NCI-H748 treated with DMSO at 0.1 percent for 48 hours (cell line): ENCODE data around the gene PMS1.
"Not testable (repeated sequence)": the region's sequence is repeated elsewhere in the genome, so short reads cannot be mapped to it uniquely, and the experiment has no call there.

Source experiments
- DNase-seq: peaks from one replicate; lab custom pipeline; 2025; lab: John Stamatoyannopoulos, UW

Gene PMS1

DNA sequence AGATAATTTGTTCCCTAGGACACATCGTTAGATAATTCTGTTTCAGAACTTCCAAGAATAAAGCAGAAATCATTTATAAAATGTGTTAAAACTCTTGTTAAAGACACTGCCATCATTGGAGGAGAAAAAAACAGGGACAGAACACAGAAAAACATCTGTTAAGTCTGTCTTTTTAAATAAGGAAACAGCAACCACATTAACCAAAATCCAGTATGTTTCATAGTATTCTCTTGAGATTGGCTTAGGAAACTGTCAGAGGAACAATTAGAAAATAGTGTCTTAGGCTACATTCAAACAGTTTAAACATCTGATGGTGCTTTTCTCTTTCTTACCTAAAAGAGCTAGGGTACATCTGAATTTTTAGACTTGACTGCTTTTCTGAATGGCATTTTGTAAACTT lies 81.6 kb downstream of the PMS1 start:
- DNase-seq, result no peak

DNA sequence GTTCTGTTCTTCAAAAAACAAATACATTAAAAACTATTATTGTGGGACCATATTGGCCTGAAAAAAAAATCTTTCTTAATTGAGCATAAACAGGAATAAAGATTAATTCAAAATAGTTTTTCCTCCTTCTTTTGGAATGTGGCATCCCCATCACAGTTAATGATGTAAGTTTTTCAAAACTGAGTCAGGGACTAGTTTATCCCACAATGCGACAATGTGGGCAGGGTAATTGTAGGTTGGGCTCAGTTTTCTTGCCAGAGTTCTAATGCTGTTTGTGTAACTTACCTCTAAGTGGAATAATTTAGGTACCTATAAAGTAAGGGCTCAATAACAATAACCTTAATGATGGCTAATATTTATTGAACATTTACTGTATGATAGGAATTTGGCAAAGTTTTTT lies 82.0 kb downstream of the PMS1 start:
- no peak for DNase-seq

DNA sequence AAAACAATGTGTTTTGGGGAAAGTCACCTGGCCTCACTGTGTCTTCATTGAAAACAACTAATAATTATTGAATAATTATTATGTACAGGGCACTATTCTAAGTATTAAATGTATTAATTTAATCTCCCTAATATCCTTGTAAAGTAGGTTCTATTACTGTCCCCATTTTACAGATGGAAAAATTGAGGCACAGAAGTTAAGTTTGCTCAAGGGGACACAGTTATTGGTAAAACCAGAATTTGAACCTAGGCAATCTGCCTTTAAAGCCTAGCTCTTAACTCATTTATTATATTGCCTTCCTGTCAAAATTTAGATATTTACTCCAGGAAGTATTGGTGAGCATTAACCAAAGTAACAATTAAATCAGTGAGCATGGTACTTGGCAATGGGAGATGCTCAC lies 84.6 kb downstream of the PMS1 start:
- DNase-seq, result no peak

DNA sequence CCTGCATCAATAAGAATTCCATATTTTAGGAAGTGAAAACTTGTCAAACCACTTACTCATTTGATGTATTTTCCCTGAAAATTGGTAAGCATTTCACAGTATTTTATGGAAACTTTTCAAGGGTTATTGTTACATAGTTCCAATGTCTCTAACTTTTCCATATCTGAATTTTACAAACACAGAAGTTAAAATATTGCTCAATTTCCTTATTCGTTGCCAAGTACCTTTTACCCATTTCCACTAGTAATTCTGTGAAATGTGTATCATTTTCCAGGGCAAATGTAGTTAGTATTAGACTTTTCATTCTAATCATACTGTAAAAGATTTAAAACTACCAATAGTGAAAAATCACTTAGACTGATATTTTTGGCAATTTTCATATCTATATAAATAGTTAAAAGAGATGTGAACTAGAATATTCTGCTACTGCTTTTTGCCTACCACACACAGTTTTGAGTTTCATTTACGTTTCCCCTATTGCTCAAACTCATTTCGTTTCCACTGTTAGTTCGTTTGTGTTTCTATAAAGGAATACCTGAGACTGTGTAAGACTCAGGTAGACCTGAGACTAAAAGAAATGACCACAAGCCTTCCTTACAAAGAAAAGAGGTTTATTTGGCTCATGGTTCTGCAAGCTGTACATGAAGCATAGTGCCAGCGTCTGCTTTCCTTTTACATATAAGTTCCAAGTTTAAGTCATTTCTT lies 86.3 kb downstream of the PMS1 start:
- DNase-seq, result no peak

DNA sequence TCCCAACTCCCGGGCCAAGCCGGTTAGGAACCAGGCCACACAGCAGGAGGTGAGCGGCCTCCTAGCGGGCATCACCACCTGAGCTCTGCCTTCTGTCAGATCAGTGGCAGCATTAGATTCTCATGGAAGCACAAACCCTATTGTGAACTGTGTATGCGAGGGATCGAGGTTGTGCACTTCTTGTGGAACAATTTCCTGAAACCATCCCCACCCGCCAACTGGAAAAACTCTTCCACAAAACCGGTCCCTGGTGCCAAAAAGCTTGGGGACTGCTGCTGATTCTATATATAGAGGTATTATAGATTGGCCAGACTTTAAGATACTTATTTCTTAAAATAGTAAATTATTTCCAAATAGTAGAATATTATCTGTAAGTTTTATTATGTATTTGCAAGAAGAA lies 89.4 kb downstream of the PMS1 start:
- DNase-seq, result no peak

DNA sequence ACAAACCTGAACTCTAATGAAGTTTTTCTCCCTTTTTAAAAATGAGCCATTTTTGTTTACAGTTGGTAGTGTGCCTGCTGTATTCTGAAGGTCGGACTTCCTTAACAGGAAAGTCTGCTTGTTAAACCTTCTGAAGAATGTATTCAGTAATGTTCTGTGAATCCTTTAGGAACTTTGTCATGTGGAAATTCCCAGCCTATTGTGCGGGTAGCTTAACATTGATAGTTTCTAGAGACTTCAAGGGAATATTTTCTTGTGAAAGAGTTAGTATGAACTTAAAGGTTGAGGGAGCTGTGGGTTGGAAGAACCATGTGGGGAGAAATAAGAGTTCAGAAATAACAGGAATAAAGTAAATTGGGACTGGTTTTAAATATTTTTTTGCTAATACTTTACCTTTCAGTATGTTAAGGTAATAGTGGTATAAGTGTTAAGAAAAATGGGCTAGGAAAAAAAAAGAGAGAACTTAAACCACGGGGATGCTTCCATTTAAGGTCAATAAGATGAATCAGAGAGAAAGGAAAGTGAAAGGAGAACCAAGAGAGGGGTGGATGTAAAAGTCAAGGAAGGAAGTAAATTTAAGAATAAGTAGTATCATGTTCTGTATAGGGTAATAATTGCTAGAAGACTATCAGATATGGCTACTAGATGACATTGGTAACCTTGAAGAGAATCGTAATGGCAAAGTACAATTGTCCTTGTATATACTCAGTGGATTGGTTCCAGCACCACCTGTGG lies 90.5 kb downstream of the PMS1 start:
- no peak for DNase-seq

DNA sequence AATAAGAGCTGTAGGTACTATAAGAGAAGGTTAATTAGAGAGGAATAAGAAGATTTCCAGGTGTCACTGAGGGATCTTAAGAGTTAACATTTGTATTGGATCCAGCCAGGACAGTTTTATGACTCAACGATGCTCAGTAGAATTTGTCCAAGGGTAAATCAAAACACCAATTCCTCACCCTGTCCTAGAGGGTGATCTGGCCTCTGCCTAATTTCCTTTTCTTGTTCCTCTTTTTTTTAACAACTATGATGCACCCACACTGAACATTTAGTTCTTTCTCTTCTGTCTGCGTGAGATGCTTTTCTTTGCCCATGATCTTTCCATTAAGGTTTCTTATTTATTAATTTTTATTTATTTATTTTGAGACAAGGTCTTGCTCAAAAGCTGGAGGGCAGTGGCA lies 92.0 kb downstream of the PMS1 start:
- DNase-seq, result no peak

DNA sequence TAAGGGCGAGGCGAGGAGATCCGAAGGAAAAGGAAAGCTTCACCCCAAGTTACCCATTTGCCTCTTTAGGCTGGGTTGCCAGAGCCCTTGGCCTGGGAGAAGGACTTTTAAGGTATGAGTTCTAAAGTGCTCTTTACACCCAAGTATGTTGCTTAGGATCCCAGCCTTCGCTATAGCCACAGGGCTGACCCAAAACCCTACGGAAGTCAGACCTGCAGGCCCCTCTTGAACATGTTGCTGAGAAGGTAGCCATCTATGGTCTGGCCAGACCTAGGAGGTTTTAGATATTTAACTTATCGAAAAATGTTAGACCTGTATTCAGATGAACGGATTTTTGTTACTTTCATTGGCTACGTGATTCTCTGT lies 95.4 kb downstream of the PMS1 start:
- no peak for DNase-seq

DNA sequence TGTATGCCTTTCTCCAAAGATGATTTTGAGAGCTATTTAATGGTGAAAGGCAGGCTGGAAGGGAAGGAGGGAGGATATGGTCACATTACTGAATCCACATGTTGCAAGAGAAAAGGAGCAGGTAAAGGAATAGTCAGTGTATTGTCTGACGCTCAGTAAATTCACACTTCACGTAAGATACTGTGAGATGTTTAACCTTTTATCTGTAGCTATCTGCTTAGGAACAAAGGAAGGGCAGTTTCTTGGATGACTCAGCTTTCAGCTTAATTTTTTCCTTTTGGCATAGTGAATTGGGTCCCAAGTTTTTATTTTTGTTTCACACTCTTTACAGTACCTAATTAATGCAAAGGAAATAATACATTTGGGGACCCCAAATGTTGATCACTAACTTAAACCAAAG lies 96.2 kb downstream of the PMS1 start:
- no peak for DNase-seq

DNA sequence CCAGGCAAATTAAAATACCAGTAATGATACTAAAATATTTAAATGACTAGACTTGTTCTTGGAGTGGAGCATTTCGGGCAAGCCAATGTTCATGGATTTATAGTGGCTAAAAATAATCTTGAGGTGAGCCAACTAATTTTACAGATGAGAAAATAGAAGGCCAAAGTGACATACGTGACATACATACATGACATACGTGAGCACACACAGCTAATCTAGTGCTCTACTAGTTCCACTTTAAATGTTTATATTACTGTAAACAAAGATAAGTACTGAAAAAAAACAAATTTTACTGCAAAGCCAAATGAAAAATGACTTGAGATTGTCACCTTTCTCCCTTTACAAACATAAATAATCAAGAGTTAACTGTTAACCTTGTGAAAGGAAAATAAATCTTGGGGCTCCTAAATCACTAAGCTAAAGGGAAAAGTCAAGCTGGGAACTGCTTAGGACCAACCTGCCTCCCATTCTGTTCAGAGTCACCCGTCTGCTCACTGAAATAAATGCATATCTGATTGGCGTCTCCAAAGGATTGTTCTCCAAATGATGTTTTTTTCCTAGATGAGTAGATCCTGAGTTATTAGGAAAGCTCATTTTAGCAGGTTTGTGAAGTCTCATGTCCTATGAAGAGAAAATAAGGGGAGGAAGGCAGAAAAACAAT lies 96.7 kb downstream of the PMS1 start:
- DNase-seq, result no peak

DNA sequence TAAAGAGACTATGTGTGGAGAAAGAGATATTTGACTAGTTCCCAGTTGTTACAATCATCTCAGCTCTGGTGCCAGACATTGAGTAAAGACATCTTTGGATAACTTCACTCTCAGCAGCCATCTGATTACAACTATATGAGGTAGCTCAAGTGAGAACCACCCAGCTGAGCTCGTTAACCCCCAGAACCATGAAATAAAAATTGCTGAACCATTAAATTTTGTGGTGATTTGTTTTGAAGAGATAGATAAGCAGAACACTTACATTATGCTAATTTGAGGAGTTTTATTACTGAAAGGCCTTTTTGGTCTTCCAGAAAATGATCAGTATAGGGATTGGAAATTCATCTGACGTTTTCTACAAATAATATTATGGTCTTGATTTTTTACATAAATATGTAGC lies 101.1 kb downstream of the PMS1 start:
- DNase-seq, result no peak

DNA sequence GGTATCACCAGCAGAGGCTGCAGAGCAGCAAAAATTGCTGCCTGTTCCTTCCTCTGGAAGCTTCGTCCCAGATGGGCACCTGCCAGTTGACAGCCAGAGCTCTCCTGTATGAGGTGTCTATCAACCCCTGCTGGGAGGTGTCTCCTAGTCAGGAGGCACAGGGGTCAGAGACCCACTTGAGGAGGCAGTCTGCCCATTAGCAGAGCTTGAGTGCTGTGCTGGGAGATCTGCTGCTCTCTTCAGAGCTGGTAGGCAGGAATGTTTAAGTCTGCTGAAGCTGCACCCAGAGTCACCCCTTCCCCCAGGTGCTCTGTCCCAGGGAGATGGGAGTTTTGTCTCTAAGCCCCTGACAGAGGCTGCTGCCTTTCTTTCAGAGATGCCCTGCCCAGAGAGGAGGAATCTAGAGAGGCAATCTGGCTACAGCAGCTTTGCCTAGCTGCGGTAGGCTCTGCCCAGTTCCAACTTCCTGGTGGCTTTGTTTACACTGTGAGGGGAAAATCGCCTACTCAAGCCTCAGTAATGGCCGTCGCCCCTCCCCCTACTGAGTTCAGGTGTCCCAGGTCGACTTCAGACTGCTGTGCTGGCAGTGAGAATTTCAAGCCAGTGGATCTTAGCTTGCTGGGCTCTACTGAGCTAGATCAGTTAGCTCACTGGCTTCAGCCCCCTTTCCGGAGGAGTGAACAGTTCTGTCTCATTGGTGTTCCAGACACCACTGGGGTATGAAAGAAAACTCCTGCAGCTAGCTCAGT lies 108.5 kb downstream of the PMS1 start:
- not testable (repeated sequence) for DNase-seq

DNA sequence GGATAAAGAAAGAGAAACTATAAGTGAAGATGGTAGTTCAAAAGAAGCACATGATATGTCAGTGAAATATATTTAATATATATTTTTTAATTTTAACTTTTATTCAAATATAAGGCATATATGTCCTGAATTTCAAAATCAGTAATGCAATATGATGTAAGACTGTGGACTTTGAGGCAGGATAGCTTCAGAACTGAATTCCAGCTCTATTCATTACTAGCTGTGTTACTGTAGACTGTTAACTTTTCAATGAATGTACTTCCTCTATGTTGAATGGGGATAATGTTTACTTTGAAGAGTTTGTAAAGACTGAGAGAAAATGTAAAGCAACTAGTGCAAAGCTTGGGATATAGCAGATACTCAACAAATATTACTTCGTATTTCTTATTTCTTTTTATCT lies 112.6 kb downstream of the PMS1 start:
- DNase-seq, result no peak

DNA sequence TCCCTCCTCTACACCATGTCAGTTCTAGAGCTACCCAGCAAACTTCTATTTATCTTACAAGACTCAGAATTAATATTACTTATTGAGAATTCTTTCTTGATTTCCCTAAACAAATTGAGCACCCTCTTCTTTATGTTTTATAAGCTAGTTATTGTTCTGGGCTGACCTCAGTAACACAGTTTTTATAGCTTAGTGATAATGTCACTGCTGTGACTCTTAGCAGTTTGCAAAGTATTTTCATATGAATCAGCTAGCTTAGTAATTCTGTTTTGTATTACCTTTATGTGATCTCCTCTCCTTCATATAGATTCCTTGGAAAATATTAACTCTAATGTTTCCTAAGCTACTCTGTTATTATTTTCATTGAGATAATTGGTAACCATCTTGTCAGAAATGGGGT lies 114.9 kb downstream of the PMS1 start:
- DNase-seq, result no peak

DNA sequence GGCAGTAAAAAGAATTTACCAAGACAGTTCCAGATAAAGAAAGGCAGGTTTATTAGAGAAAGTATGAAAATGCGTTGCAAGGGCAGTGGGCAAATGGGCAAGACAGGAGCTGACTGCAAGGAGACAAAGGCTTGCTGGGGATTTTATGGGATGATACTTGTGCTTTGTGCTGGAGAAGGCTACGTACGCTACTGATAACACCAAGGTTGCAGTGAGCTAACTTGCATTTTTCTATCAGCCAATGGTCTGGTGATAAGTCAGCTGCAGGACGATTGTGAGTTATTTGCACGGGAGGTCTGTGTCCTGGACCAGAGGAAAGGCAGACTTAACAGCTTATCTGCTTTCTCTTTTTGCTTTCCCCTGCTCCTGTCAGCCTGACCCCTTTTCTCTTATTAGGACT lies 116.5 kb downstream of the PMS1 start:
- DNase-seq, result no peak

DNA sequence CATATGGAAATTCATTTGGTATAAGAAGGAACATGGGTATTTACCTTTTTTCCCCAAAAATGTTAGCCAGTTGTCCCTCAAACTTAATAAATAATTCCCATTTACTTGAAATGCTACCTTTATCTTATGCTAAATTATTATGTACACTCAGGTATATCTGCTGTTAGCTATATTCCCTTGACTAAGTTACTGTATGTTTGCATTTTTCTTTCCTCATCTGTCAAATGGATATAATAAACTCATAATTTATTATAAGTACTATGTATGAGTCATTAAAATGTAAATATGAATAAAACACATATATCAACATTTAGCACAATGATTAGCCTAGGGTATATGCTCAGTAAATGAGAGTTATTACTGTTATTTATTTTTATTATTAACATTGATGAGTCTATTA lies 117.4 kb downstream of the PMS1 start:
- DNase-seq, result no peak

DNA sequence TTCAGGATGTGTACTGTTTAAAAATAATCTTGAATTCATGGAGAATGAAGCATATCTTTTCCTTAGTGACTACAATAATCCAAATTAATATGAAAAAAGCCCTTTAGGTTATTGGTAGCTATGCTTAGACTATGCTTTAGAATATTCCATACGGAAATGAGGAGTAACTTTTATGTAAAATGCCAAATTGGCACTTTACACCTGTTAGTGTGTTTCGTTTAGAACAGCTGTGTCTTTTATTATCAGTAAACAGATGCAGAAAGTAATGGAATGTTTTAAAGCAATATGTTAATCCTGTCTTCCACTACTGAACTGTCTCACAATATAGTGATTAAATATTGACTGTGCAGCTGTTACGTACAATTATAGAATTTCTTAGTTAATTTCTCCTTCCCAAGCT lies 129.6 kb downstream of the PMS1 start:
- no peak for DNase-seq

DNA sequence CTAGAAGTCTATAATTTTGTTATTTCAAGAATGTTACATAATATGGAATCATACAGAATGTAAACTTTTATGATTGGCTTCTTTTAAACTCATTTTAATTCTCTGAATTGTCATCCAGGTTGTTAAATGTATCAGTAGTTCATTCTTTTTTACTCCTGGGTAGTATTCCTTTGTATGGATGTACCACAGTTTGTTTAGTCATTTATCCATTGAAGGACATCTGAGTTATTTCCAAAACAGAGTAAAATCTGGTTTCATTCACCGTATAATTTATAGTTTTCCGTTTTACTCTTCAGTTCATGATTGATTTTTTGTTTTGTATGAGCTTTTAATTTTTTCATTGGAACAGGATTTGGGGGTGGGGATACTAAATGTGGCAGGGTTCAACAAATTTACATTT lies 132.4 kb downstream of the PMS1 start:
- DNase-seq, result no peak
